GM08714 (cell line): ENCODE data around the gene PTPRZ1.

Source experiments
- H3K4me3 ChIP-seq: fragments of 200-500 bp; sonication (Bioruptor generic); 2 replicates; pipeline ENCODE4 v1.5.1; 2014; ENCODE audit warnings: mild to moderate bottlenecking, low read length, inconsistent platforms
- ZNF274 ChIP-seq: IDR thresholded peaks from 2 replicates; pipeline ENCODE4 v1.6.1; 2012; ENCODE audit warnings: mild to moderate bottlenecking, low read depth, low read length

PTPRZ1 gene

DNA sequence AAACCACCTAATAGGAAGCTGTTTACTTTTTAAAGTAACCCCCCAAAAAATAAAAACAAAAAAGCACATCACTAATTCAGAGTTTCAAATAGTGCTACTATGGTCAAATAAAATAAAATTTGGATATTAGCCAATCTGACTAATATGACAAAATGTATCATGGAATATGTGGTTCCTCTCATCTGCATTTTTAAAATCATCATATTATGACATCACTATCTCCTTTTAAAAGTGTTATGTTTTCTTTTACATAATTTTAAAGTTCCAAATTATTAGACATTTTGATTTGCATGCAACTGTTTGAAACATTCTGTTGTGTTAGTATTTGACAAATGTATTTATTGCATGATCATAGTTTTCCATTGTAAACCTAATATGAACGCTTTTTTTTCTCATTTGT lies 160.7 kb downstream of the PTPRZ1 start:
- TF ChIP-seq ZNF274, result no peak
- no peak overlapping the region for H3K4me3 ChIP-seq

GRCh38 chr7:122035876-122036275 lies 162.9 kb downstream of the PTPRZ1 start:
- H3K4me3 ChIP-seq, result no peak overlapping the region
- TF ChIP-seq ZNF274, result no peak

DNA sequence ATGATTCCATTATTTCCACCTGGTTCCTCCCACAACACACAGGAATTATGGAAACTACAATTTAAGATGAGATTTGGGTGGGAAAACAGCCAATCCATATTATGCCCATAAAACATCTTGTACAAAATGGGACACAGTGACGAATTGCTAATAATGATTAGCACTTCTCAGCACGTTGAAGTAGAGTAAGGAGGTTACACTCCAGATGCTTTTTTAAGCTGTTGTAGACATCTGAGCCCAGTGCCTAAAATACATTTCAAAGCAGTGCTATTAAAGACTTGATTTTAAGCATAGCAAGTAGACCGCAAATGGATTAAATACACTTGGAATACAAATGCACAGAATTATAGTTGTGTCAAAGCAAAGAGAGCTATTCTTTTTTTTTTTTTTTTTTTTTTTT lies 165.2 kb downstream of the PTPRZ1 start:
- H3K4me3 ChIP-seq, result no peak overlapping the region
- no peak for TF ChIP-seq ZNF274

DNA sequence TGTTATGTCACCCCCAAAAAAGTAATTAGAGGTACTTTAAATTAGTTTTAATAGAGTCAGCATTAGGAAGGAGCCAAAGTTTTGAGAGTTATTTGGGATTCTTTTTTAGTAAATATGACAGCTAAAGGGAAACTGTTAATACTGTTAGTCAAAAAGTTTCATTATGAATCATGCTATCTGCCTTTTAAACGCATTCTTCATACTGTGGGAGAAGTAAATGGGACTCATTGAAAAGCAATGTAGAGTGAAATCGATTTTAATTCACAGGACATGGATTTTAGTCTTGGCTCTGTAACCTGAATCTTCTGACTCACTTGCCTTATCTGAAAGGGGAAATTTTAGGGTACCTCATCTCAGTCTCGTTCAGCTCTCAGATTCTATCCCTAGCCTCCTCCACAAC lies 165.9 kb downstream of the PTPRZ1 start:
- TF ChIP-seq ZNF274, result no peak
- H3K4me3 ChIP-seq, result no peak overlapping the region

DNA sequence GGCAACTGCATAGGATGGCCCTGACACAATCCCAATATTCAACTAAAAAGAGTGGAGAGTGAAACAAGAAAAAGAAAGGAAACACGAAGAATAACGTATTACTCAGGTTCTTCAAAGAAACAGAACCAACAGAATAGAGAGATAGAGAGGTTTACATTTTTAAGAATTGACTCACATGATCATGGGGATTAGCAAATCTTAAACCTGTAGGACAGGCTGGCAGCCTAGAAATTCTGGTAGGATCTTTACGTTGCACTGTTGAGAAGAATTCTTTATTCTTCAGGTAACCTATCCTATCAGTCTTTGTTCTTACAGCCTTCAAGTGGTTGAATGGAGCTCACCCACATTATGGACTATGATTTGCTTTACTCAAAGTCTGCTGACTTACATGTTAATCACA lies 167.2 kb downstream of the PTPRZ1 start:
- TF ChIP-seq ZNF274, result no peak
- no peak overlapping the region for H3K4me3 ChIP-seq

GRCh38 chr7:122046402-122046801 lies 173.4 kb downstream of the PTPRZ1 start:
- no peak for TF ChIP-seq ZNF274
- no peak overlapping the region for H3K4me3 ChIP-seq

GRCh38 chr7:122054393-122054792 lies 181.4 kb downstream of the PTPRZ1 start:
- H3K4me3 ChIP-seq, result no peak overlapping the region
- no peak for TF ChIP-seq ZNF274

GRCh38 chr7:122055073-122055472 lies 182.1 kb downstream of the PTPRZ1 start:
- no peak for TF ChIP-seq ZNF274

GRCh38 chr7:122056977-122057376 lies 184.0 kb downstream of the PTPRZ1 start:
- no peak overlapping the region for H3K4me3 ChIP-seq
- no peak for TF ChIP-seq ZNF274

More at GRCh38 chr7:122055073-122055472, 182.1 kb downstream of the PTPRZ1 start:
- H3K4me3 ChIP-seq, result no peak overlapping the region

DNA sequence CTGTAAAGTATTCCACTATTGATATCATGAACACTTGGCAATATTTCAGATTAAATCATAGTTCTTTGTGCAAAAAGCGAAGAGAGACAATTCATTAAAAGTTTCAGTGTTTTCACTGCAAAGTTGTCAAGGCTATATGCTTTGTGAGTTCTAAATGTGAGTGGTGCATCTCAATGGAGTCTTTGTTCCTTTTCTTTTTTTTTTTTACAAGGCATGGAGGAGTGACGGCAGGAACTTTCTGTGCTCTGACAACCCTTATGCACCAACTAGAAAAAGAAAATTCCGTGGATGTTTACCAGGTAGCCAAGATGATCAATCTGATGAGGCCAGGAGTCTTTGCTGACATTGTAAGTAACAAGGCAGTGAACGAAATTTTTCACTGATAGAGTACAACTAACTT lies 186.6 kb downstream of the PTPRZ1 start:
- TF ChIP-seq ZNF274, result no peak
- no peak overlapping the region for H3K4me3 ChIP-seq

DNA sequence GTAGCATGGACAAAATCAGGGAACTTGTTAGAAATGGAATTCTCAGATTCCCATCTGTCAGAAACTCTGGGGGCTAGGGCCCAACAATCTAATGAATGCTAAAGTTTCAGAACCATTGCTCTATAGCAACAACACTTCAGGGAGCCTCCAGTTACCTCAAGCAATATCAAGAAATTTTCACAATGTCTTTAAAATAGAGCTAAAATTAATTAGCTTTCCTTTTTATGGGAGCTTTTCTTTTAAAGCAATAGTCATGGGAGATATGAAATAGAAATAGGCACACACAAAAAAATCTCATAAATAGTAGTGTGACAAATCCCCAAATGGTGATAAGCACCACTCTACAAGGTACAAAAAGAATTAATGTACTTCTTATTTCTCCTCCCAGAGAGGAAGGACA lies 190.2 kb downstream of the PTPRZ1 start:
- no peak overlapping the region for H3K4me3 ChIP-seq
- no peak for TF ChIP-seq ZNF274

DNA sequence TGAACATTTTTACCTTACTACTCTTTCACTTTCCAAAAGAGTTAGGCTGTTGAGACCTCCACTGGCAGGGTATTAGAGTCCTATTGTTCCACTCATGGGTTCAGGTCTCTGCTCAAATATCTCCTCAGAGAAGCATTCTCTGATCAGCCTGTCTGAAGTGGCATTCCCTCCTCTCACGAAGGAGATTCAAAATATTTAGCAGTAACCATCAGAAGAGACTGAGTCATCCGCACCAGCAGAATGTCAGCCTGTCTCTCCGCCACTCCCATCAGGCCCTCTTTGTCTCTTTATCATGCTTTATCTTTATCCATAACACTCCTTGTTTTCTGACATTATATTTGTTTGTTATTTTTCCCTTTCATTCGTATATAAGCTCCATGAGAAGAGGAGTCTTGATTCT lies 192.0 kb downstream of the PTPRZ1 start:
- no peak for TF ChIP-seq ZNF274
- H3K4me3 ChIP-seq, result no peak overlapping the region

DNA sequence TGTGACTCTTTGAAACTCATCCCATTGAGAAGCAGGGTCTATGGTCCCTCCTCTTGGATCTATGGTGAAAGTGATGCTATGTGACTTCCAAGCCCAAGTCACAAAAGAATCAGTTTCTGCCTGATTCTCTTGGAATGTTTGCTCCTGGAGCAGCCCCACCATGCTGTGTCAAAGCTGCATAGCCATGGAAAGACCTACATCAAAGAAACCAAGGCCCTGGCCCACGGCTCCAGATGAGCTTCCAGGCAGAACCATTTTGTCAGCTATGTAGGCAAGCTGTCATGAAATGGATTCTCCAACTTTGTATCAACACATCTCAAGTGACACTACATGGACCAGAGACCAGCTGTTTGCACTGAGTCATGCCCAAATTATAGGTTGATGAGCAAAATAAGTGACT lies 194.1 kb downstream of the PTPRZ1 start:
- TF ChIP-seq ZNF274, result no peak
- no peak overlapping the region for H3K4me3 ChIP-seq

GRCh38 chr7:122068046-122068445 lies 195.1 kb downstream of the PTPRZ1 start:
- TF ChIP-seq ZNF274, result no peak
- no peak overlapping the region for H3K4me3 ChIP-seq

- H3K4me3 ChIP-seq, result no peak overlapping the region
- TF ChIP-seq ZNF274, result no peak
Observed at GRCh38 chr7:122068999-122069398, 196.0 kb downstream of the PTPRZ1 start.

DNA sequence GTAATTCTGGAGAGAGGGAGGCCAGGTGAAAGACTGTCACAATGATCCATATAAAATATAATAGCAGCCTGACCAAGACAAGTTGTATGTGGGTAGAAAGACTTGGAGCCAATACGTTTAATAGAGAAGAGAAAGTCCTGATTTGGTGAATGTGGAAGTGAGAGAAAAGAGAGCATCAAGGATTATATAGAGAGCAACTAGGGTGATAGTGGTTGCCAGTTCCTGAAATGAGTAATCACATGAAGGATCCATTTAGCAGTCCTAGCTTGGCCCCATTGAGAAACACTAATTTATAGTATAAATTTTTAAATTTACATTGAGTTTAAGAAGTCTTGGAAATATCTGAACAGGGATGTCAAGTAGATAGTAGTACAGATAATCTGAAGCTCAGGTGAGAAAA lies 197.1 kb downstream of the PTPRZ1 start:
- TF ChIP-seq ZNF274, result no peak
- no peak overlapping the region for H3K4me3 ChIP-seq
